Vagina (tissue), 2 donors: Measurements from ENCODE around the gene CENATAC.

Experiments used
- CTCF ChIP-seq, 3 experiments: fragments of 450-650 bp in 2 of 3; fragments of 200-600 bp in 1 of 3; sonication (generic) in 1 of 3; IDR thresholded peaks; one replicate each; pipeline ENCODE4 v1.5.1; 2017 to 2019; ENCODE audit warnings: antibody characterized with exemption in 3 of 3, mild to moderate bottlenecking in 2 of 3, moderate library complexity in 2 of 3
- POLR2A ChIP-seq, 2 donors: fragments of 450-650 bp; IDR thresholded peaks; one replicate each; pipeline ENCODE4 v1.6.1; 2017; ENCODE audit warnings: antibody characterized with exemption in 2 of 2, mild to moderate bottlenecking in 2 of 2, moderate library complexity in 2 of 2

- no peak for TF ChIP-seq POLR2A (IDR thresholded peaks at IDR 0.05)
- no peak for TF ChIP-seq CTCF (IDR thresholded peaks at IDR 0.05)
These were observed 25.8 kb downstream of the CENATAC start for GRCh38 chr11:119023741-119024140.
